ENCODE results near the gene AUTS2.

AUTS2 gene

GRCh38 chr7:70668606-70669358 is 1070.5 kb downstream of the AUTS2 start:
- H3K4me3 ChIP-seq (ENCODE audit: low read depth, low read length), result no peak overlapping the region
- H3K27ac ChIP-seq (ENCODE audit: extremely low read depth, low read depth, low read length), result no peak overlapping the region
- TF ChIP-seq MZF1 (tag by site-specific recombination; IDR thresholded peaks at IDR 0.05; ENCODE audit: borderline replicate concordance), result no peak
- TF ChIP-seq GLIS1 (tag by site-specific recombination; IDR thresholded peaks at IDR 0.05), result peak; percentile 57
- H3K9me3 ChIP-seq (ENCODE audit: control insufficient read depth, insufficient read depth, low read depth, low read length), result no peaks in the 10 kb centered on the region
- no peaks in the 10 kb centered on the region for H3K4me1 ChIP-seq (ENCODE audit: control insufficient read depth, insufficient read depth, low read length)
- POLR2A ChIA-PET, result no interaction called here
- no peaks in the 10 kb centered on the region for H3K36me3 ChIP-seq (ENCODE audit: control insufficient read depth in 2 of 2, insufficient read depth in 1 of 2, low read length in 2 of 2)
- CTCF ChIA-PET, result interaction anchor here (0.6 kb wide), 1 partner anchor 30 kb away, joined by 4 read pairs; no protein-coding TSS in a partner anchor

- CTCF ChIA-PET, result no interaction called here
- TF ChIP-seq ZNF776 (tag by site-specific recombination; IDR thresholded peaks at IDR 0.05; ENCODE audit: borderline replicate concordance) (no peak), ZNF518A (tag by site-specific recombination; conservative IDR thresholded peaks at IDR 0.05; ENCODE audit: low read depth) (no peak), ZNF585B (tag by site-specific recombination; IDR thresholded peaks at IDR 0.05) (no peak), ZNF398 (tag by site-specific recombination; IDR thresholded peaks at IDR 0.05) (no peak), GLIS1 (tag by site-specific recombination; IDR thresholded peaks at IDR 0.05) (no peak), ZNF426 (tag by site-specific recombination; IDR thresholded peaks at IDR 0.05) (no peak), GLIS2 (tag by site-specific recombination; IDR thresholded peaks at IDR 0.05) (no peak), GLI2 (tag by site-specific recombination; IDR thresholded peaks at IDR 0.05; ENCODE audit: borderline replicate concordance, low read depth) (no peak), ZXDB (tag by site-specific recombination; IDR thresholded peaks at IDR 0.05) (no peak), ZNF707 (tag by site-specific recombination; IDR thresholded peaks at IDR 0.05) (no peak), ZNF132 (tag by site-specific recombination; IDR thresholded peaks at IDR 0.05; ENCODE audit: borderline replicate concordance) (no peak)
- TF ChIP-seq, protein P1, sequence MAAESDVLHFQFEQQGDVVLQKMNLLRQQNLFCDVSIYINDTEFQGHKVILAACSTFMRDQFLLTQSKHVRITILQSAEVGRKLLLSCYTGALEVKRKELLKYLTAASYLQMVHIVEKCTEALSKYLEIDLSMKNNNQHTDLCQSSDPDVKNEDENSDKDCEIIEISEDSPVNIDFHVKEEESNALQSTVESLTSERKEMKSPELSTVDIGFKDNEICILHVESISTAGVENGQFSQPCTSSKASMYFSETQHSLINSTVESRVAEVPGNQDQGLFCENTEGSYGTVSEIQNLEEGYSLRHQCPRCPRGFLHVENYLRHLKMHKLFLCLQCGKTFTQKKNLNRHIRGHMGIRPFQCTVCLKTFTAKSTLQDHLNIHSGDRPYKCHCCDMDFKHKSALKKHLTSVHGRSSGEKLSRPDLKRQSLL (tag by site-specific recombination; IDR thresholded peaks at IDR 0.05), result no peak
- TF ChIP-seq, protein P2, sequence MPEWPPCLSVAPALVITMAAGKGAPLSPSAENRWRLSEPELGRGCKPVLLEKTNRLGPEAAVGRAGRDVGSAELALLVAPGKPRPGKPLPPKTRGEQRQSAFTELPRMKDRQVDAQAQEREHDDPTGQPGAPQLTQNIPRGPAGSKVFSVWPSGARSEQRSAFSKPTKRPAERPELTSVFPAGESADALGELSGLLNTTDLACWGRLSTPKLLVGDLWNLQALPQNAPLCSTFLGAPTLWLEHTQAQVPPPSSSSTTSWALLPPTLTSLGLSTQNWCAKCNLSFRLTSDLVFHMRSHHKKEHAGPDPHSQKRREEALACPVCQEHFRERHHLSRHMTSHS (tag by site-specific recombination; IDR thresholded peaks at IDR 0.05), result no peak
- Histone ChIP-seq H3K27ac (ENCODE audit: extremely low read depth, low read depth, low read length) (no peak overlapping the region), H3K36me3 (ENCODE audit: control insufficient read depth in 2 of 2, insufficient read depth in 1 of 2, low read length in 2 of 2) (no peaks in the 10 kb centered on the region), H3K4me3 (ENCODE audit: low read depth, low read length) (no peak overlapping the region), H3K4me1 (ENCODE audit: control insufficient read depth, insufficient read depth, low read length) (peaks cover 6% of the 10 kb centered on the region), H3K9me3 (ENCODE audit: control insufficient read depth, insufficient read depth, low read depth, low read length) (no peaks in the 10 kb centered on the region)
- POLR2A ChIA-PET, result no interaction called here
These were observed 1071.6 kb downstream of the AUTS2 start for GRCh38 chr7:70669854-70670253.
